KOPT-K1 (cell line): ENCODE results near the gene CFDP1.
"Not testable (repeated sequence)": the region's sequence is repeated elsewhere in the genome, so short reads cannot be mapped to it uniquely, and the experiment has no call there.

Experiments used
- H3K27ac ChIP-seq: fragments of 200-600 bp; sonication (generic); 2 replicates; pipeline ENCODE4 v1.5.1; 2016; ENCODE audit warnings: antibody characterized with exemption, mild to moderate bottlenecking, low read depth, low read length; ENCODE audit not compliant: poor library complexity, severe bottlenecking
- H3K36me3 ChIP-seq: fragments of 200-600 bp; sonication (generic); 2 replicates; pipeline ENCODE4 v1.5.1; 2017; ENCODE audit warnings: antibody characterized with exemption, mild to moderate bottlenecking, low read length, moderate library complexity; ENCODE audit not compliant: insufficient read depth
- H3K9me3 ChIP-seq: fragments of 200-600 bp; sonication (generic); 2 replicates; pipeline ENCODE4 v1.5.1; 2017; ENCODE audit warnings: antibody characterized with exemption, low read length, mild to moderate bottlenecking; ENCODE audit not compliant: insufficient read depth, poor library complexity, severe bottlenecking

CFDP1 gene

GRCh38 chr16:75464122-75464918 is 31.0 kb upstream of the CFDP1 start, which contains the start of gene TMEM170A:
Gene TMEM170A (minus strand): TSS chr16:75464689. CDS start chr16:75464600, 89 bp downstream.
- Histone ChIP-seq H3K36me3 (peaks cover 10% of the 10 kb centered on the region; the same call in 1 of the 2 replicates), H3K27ac (peak within 1 kb of the TSS; percentile 83), H3K9me3 (no peaks in the 10 kb centered on the region)

DNA sequence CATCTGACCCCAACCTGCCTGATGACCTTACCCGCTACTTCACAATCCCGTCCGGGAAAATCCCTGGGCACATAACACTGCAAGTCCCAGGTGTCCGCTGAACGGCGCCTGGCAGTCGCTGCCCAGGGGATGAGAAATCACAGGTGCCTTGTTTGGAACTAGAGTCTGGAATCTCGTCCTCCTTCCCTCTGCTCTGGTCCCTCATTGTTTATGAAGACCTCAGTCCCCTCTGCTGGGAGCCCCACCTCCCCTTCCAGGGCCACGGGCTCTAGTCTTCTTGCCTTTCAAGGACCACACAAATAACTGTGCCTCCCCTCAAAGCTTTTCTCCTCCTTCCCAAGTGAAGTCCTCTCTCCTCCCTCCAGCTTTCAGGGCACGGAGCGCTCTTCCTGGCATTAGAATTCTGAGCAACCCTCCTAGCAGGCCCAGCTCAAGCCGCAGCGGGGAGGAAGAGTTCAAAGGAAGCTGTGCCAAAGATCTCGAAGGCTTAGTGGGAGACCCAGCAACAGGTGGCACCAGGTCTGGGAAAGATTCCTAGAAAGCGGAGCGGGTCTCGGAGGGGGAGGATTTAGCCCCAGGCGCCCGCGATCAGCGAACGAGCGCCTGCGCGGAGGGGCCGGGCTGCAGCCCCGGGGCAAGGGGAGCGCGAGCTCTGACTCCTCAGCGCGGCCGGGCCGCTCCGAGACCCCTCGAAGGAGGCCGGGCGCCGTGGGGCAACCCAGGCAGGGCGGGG is 30.3 kb upstream of the CFDP1 start:
- not testable (repeated sequence) for H3K9me3 ChIP-seq, H3K36me3 ChIP-seq
- H3K27ac ChIP-seq = peak overlapping the region; percentile 83

GRCh38 chr16:75462806-75463205 is 29.5 kb upstream of the CFDP1 start:
- Histone ChIP-seq H3K27ac (no peak overlapping the region), H3K9me3 (no peaks in the 10 kb centered on the region)

GRCh38 chr16:75461575-75461974 is 28.3 kb upstream of the CFDP1 start:
- Histone ChIP-seq H3K27ac (no peak overlapping the region), H3K36me3 (peaks cover 10% of the 10 kb centered on the region; the same call in 1 of the 2 replicates), H3K9me3 (no peaks in the 10 kb centered on the region)

More at GRCh38 chr16:75462806-75463205, 29.5 kb upstream of the CFDP1 start:
- peaks cover 10% of the 10 kb centered on the region; the same call in 1 of the 2 replicates for H3K36me3 ChIP-seq

DNA sequence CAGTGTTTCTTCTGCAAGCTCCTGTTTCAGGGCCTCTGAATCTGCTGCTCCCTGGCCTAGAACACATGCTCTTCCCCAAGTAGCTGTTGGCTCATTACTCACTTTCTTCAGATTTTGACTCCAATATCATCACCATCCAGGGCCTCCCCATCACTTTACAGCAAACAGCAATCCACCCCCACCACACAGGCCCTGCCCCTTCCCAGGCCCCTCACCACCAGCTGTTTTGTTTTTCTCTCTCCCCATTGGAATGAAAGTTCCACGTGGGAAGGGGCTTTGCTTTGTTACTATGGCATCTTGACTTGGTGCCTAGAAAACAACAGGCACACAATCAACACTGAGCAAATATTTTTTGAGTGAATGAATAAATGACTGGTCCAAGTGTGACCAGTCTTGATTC is 27.1 kb upstream of the CFDP1 start:
- Histone ChIP-seq H3K36me3 (peaks cover 10% of the 10 kb centered on the region; the same call in 1 of the 2 replicates), H3K27ac (no peak overlapping the region), H3K9me3 (no peaks in the 10 kb centered on the region)

GRCh38 chr16:75459691-75460090 is 26.4 kb upstream of the CFDP1 start:
- Histone ChIP-seq H3K36me3 (peaks cover 10% of the 10 kb centered on the region; the same call in 1 of the 2 replicates), H3K27ac (no peak overlapping the region), H3K9me3 (no peaks in the 10 kb centered on the region)

DNA sequence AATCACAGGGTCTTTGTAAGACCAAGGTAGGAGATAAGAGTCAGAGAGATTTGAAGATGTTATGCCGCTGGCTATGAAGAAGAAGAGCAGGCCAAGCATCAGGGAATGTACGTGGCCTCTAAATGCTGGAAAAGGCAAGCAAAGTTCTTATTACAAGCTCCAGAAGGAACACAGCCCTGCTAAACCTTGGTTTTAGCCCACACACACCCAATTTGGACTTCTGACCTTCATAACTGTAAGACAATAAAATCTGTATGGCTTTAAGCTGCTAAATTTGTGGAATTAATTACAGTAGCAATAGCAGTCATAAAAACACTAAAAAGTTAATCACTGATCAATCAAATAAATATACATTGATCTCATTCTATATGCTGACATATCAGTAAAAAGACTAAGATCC is 25.1 kb upstream of the CFDP1 start:
- no peak overlapping the region for H3K27ac ChIP-seq
- H3K9me3 ChIP-seq = no peaks in the 10 kb centered on the region

DNA sequence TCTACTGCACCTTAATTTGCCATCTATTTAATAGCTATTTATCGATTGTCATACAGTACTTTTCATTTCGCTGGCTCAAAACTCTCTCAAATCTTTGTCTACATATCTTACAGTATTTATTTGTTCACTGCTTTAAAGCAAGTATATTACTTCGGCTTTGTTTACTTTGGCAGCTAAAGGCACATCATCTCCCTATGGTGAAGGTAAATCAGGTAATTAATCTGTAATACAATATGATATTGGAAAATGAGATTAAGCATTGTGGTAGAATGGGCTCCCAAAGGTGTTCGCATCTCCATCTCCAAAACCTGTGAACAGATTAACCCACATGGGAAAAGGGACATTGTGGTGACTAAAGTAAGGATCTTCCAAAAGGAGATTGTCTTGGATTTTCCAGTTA is 24.7 kb upstream of the CFDP1 start:
- no peak overlapping the region for H3K27ac ChIP-seq
- H3K9me3 ChIP-seq = no peaks in the 10 kb centered on the region
- H3K36me3 ChIP-seq = peaks cover 10% of the 10 kb centered on the region; the same call in 1 of the 2 replicates

More for the DNA sequence above, 25.1 kb upstream of the CFDP1 start:
- peaks cover 10% of the 10 kb centered on the region; the same call in 1 of the 2 replicates for H3K36me3 ChIP-seq

GRCh38 chr16:75457485-75458021 is 24.2 kb upstream of the CFDP1 start:
- Histone ChIP-seq H3K9me3 (no peaks in the 10 kb centered on the region), H3K36me3 (peaks cover 10% of the 10 kb centered on the region; the same call in 1 of the 2 replicates), H3K27ac (no peak overlapping the region)

DNA sequence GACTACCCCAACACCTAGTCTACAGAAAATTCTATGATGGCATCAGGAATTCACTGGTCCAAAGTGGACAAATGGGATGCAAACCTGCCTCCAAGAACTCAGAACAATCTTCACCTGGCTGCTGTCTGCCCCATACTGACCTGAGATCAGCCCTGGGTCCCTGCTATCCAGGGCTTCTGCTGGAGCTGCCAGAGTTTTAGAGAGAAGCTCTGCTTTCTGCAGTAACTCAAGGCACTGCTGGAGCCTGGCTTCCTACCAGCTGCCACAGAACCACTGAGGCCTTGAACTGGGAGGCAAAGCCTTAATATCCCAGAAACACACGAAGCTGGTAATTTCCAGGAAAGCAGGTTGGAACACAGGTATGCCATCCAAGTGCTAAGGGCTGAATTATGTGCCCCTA is 23.7 kb upstream of the CFDP1 start:
- Histone ChIP-seq H3K36me3 (peaks cover 10% of the 10 kb centered on the region; the same call in 1 of the 2 replicates), H3K9me3 (no peaks in the 10 kb centered on the region), H3K27ac (no peak overlapping the region)

GRCh38 chr16:75456486-75456885 is 23.2 kb upstream of the CFDP1 start:
- not testable (repeated sequence) for H3K9me3 ChIP-seq, H3K27ac ChIP-seq
- peaks cover 12% of the 10 kb centered on the region for H3K36me3 ChIP-seq

DNA sequence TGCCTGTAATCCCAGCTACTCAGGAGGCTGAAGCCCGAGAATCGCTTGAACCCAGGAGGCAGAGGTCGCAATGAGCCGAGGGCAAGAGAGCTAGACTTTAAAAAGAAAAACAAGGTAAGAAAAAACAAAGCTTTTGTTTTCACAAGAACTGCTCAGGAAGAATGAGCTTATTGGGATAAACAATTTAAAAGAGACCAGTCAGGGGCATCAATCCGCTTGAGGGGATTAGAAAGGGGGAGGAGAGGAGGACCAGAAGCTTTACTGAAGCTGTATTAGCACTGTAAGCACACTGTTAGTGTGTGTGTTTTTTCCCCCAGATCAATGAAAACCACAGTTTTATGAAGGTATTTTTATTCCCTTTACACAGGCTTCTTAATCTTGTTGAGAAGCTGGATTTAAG is 22.4 kb upstream of the CFDP1 start:
- no peak overlapping the region for H3K27ac ChIP-seq
- H3K9me3 ChIP-seq = no peaks in the 10 kb centered on the region
- H3K36me3 ChIP-seq = peaks cover 20% of the 10 kb centered on the region

DNA sequence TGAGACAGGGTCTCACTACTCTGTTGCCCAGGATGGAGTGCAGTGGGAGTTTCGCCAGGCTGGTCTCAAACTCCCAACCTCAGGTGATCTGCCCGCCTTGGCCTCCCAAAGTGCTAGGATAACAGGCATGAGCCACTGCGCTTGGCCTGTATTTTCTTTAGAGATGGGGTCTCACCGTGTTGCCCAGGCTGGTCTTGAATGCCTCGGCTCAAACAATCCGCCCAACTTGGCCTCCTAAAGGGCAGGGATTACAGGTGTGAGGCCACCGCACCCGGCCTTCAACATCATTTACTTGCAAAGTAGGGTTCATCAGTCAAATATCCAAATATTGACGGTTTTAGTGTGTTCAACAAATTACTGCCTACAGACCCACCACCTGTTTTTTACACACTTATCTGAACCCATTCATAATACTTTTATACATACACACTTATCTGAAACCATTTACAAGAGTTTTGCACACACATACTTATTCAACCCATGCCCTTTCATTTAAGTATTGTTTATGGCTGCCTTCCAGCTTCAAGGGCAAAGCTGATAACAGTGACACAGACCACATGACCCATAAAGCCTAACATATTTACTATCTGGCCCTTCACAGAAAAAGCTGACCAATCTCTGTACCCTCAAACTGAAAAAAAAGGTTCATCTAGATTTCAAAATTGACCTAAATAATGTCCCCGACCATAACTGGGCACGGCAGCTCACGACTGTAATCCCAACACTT is 19.3 kb upstream of the CFDP1 start:
- Histone ChIP-seq H3K36me3 (peaks cover 36% of the 10 kb centered on the region), H3K27ac (no peak overlapping the region), H3K9me3 (no peaks in the 10 kb centered on the region)

DNA sequence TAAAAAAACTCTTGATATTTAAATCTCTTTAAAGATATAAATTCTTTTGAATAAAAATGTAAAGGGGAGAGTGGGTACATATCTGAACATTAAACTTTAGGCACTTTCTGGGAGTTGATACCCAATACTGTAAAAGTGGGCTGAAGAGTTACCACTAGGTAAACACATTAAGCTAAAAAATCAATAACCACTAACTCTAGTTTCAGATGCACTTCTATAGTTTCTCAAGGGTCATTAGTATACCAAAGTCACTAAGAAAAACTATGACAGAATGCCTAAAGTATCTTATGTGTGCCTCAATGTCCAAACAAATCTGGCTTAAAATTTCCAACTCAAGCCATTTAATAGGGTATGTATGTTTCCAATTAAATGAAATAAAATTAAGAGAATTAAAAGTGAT is 13.1 kb upstream of the CFDP1 start:
- no peaks in the 10 kb centered on the region for H3K9me3 ChIP-seq
- peaks cover 56% of the 10 kb centered on the region for H3K36me3 ChIP-seq
- no peak overlapping the region for H3K27ac ChIP-seq

DNA sequence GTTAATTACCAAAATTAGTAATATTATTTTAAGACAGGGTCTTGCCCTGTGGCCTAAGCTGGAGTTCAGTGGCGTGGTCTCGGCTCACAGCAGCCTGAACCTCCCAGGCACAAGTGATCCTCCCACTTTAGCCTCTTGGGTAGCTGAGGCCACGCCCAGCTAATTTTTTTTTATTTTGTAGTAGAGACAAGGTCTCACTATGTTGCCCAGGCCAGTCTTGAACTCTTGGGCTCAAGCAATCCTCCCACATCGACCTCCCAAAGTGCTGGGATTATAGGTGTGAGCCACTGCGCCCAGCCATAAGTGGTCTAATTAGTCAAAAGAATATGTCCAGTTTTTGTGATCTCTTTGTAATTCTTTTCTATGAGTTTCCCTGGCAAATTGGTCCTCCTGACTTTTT is 12.0 kb upstream of the CFDP1 start:
- H3K27ac ChIP-seq = no peak overlapping the region
- no peaks in the 10 kb centered on the region for H3K9me3 ChIP-seq
- peaks cover 46% of the 10 kb centered on the region for H3K36me3 ChIP-seq
